Endothelial cell of umbilical vein (primary cell): ENCODE measurements around the gene SLITRK3. TPM values are rescaled to one million over a fixed set of nuclear protein-coding genes. Genes with fewer than 3 reads are reported as not detected.

Experiments used
- BruUV-seq: library from RNA; stranded (reverse); fragments of 400-500 nt; replicated peaks from 2 replicates; lab custom pipeline; 2021; lab: Mats Ljungman, UMichigan
- CTCF ChIA-PET: fragments of 300-600, 350-600 bp; sonication (Branson Sonifier 250); formaldehyde crosslinking; loops from one replicate; lab custom pipeline; 2021; ENCODE audit warnings: antibody characterized with exemption, inconsistent platforms; lab: Charles Lee
- POLR2A ChIA-PET: fragments of 300-600, 350-600 bp; sonication (Branson Sonifier 250); formaldehyde crosslinking; loops from one replicate; lab custom pipeline; 2021; ENCODE audit warnings: antibody characterized with exemption, inconsistent platforms; lab: Charles Lee
- DNase-seq: peaks from one replicate; pipeline ENCODE4 v3.0.0-alpha.2; 2011; ENCODE audit warnings: low read depth, low spot score
- FAIRE-seq: peaks from 2 replicates; lab custom pipeline; 2011; peaks lifted over from hg19 to GRCh38; lab: Jason Lieb, UNC
- H2AFZ ChIP-seq: 2 replicates; pipeline ENCODE4 v1.6.0; 2012; ENCODE audit warnings: low read depth, low read length, control low read depth, inconsistent platforms
- H3K27ac ChIP-seq: 2 replicates; pipeline ENCODE4 v1.5.1; 2011; ENCODE audit warnings: low read depth, mild to moderate bottlenecking, control low read depth, low read length, moderate library complexity; ENCODE audit not compliant: insufficient read depth
- H3K27me3 ChIP-seq, 2 experiments: 2 replicates each; pipeline versions ENCODE4 v1.6.0 to v1.6.1; 2011; ENCODE audit warnings: low read length in 2 of 2, mixed read lengths in 1 of 2; ENCODE audit not compliant: control insufficient read depth in 2 of 2, insufficient read depth in 2 of 2
- H3K36me3 ChIP-seq, 2 experiments: 2 replicates in 1 of 2; 3 replicates in 1 of 2; pipeline ENCODE4 v1.5.1; 2011; ENCODE audit warnings: low read length in 2 of 2, mild to moderate bottlenecking in 1 of 2, moderate library complexity in 1 of 2; ENCODE audit not compliant: control insufficient read depth in 2 of 2, insufficient read depth in 2 of 2; ENCODE audit errors: extremely low read depth in 1 of 2
- H3K4me1 ChIP-seq: 3 replicates; pipeline ENCODE4 v1.5.1; 2011; ENCODE audit warnings: mild to moderate bottlenecking, low read length; ENCODE audit not compliant: control insufficient read depth, insufficient read depth; ENCODE audit errors: extremely low read depth
- H3K4me2 ChIP-seq: 2 replicates; pipeline ENCODE4 v1.6.1; 2011; ENCODE audit warnings: low read length, control low read depth, mixed read lengths; ENCODE audit not compliant: insufficient read depth
- H3K4me3 ChIP-seq, 3 experiments: fragments of 200-600 bp in 1 of 3; sonication (generic), shearing (Covaris generic) in 1 of 3; replicated peaks in 1 of 3; 2 replicates each; pipeline ENCODE4 v1.5.1; 2011 to 2016; ENCODE audit warnings: control low read depth in 3 of 3, low read length in 3 of 3, mild to moderate bottlenecking in 2 of 3, inconsistent platforms in 1 of 3, low read depth in 1 of 3, moderate library complexity in 1 of 3; ENCODE audit not compliant: insufficient read depth in 1 of 3
- H3K79me2 ChIP-seq: 2 replicates; pipeline ENCODE4 v1.6.0; 2012; ENCODE audit warnings: low read length, inconsistent platforms; ENCODE audit not compliant: control insufficient read depth, insufficient read depth
- H3K9ac ChIP-seq: replicated peaks from 2 replicates; pipeline ENCODE3; 2011; ENCODE audit warnings: low read length, control low read depth; ENCODE audit not compliant: insufficient read depth; ENCODE audit errors: extremely low read depth
- H3K9me1 ChIP-seq: replicated peaks from 3 replicates; pipeline ENCODE4 v1.6.0; 2011; ENCODE audit warnings: mild to moderate bottlenecking, low read length; ENCODE audit not compliant: control insufficient read depth, insufficient read depth; ENCODE audit errors: extremely low read depth
- H3K9me3 ChIP-seq: replicated peaks from 2 replicates; pipeline ENCODE4 v1.5.1; 2012; ENCODE audit warnings: low read length, inconsistent platforms; ENCODE audit not compliant: control insufficient read depth, insufficient read depth
- H4K20me1 ChIP-seq: replicated peaks from 2 replicates; pipeline ENCODE3; 2011; ENCODE audit warnings: mild to moderate bottlenecking, low read length; ENCODE audit not compliant: control insufficient read depth, insufficient read depth; ENCODE audit errors: extremely low read depth
- CTCF ChIP-seq, 2 donors: IDR thresholded peaks; 1 replicate in 1 of 2; 2 replicates in 1 of 2; pipeline ENCODE4 v1.5.1; 2011; ENCODE audit warnings: low read length in 2 of 2, mild to moderate bottlenecking in 2 of 2, moderate library complexity in 2 of 2, control low read depth in 1 of 2, inconsistent platforms in 1 of 2, low read depth in 1 of 2; ENCODE audit not compliant: insufficient read depth in 1 of 2; ENCODE audit errors: extremely low read depth in 1 of 2
- EZH2 ChIP-seq: IDR thresholded peaks from 2 replicates; pipeline ENCODE4 v1.6.1; 2012; ENCODE audit warnings: borderline replicate concordance, low read depth, mild to moderate bottlenecking, moderate library complexity, low read length, inconsistent platforms; ENCODE audit not compliant: severe bottlenecking
- FOS ChIP-seq: IDR thresholded peaks from 2 replicates; pipeline ENCODE4 v1.6.1; 2011; ENCODE audit warnings: mild to moderate bottlenecking, low read length, moderate library complexity, borderline replicate concordance; ENCODE audit not compliant: insufficient read depth
- GATA2 ChIP-seq: IDR thresholded peaks from 2 replicates; pipeline ENCODE4 v1.7.0; 2011; ENCODE audit warnings: low read depth, mild to moderate bottlenecking, moderate library complexity, mixed read lengths, low read length; ENCODE audit not compliant: insufficient read length, insufficient read depth
- JUN ChIP-seq: IDR thresholded peaks from 2 replicates; pipeline ENCODE4 v1.6.1; 2011; ENCODE audit warnings: borderline replicate concordance, low read depth; ENCODE audit not compliant: insufficient read length, insufficient read depth
- MYC ChIP-seq: IDR thresholded peaks from one replicate; pipeline ENCODE4 v1.6.1; 2011; ENCODE audit warnings: mild to moderate bottlenecking, low read depth, low read length
- POLR2A ChIP-seq: IDR thresholded peaks from 2 replicates; pipeline ENCODE4 v1.6.1; 2012; ENCODE audit warnings: low read depth, mild to moderate bottlenecking, control low read depth, low read length
- POLR2AphosphoS5 ChIP-seq: IDR thresholded peaks from 2 replicates; pipeline ENCODE4 v1.6.1; 2012; ENCODE audit warnings: low read depth, mild to moderate bottlenecking, control low read depth, low read length, moderate library complexity; ENCODE audit not compliant: insufficient read depth
- dilution Hi-C: fragments of 300-500 bp; cut with MboI; formaldehyde crosslinking; loops from one replicate; pipeline ENCODE4 v1.15.0; 2019; ENCODE audit warnings: low sequenced_read_pairs; ENCODE audit not compliant: extremely low pct_ligation_motif_present
- intact Hi-C: fragments of 100-400 bp; cut with micrococcal nuclease; formaldehyde crosslinking; loops from one replicate; pipeline ENCODE4 v1.10.0; 2022
- polyA plus RNA-seq, 4 experiments: library from polyadenylated mRNA; depleted of rRNA in 3 of 4; stranded (reverse) in 3 of 4; unstranded in 1 of 4; fragments of >200 nt; gene quantifications; 2 replicates each; pipeline versions ENCODE4 v1.2.1 to v1.2.3, GENCODE V29; 2011 to 2012; ENCODE audit warnings: missing spikeins in 1 of 4
- total RNA-seq: library from RNA; stranded (reverse); gene quantifications from 2 replicates; pipeline ENCODE4 v1.2.3, GENCODE V29; 2021
- TF ChIP-seq, protein P1 (sequence below): IDR thresholded peaks from 2 replicates; pipeline ENCODE4 v1.6.1; 2011; ENCODE audit not compliant: insufficient read depth, insufficient read length

SLITRK3 gene
- total and polyA plus RNA-seq, 2 donors (not counting 3 experiments of a cell fraction or from before 2014, with no cell fraction given), result not detected

- dilution Hi-C loops (no loop called here), intact Hi-C loops (no loop called here)
- ChIA-PET POLR2A (no interaction called here), CTCF (no interaction called here)
- H3K9me1 ChIP-seq, result no peaks in the 10 kb centered on the region
- no peak overlapping the region for H2AFZ ChIP-seq
- H3K27ac ChIP-seq, result no peak overlapping the region
- no peaks in the 10 kb centered on the region for H3K79me2 ChIP-seq
- no peaks in the 10 kb centered on the region for H3K27me3 ChIP-seq
- no peaks in the 10 kb centered on the region for H4K20me1 ChIP-seq
- H3K4me2 ChIP-seq, result no peak overlapping the region
- no peak overlapping the region for H3K4me3 ChIP-seq
- H3K36me3 ChIP-seq, result no peaks in the 10 kb centered on the region
- no peaks in the 10 kb centered on the region for H3K4me1 ChIP-seq
- H3K9ac ChIP-seq, result no peak overlapping the region
- no TSS peak for BruUV-seq
- DNase-seq (no peak), FAIRE-seq (no peak)
- no peaks in the 10 kb centered on the region for H3K9me3 ChIP-seq
- TF ChIP-seq POLR2AphosphoS5, result no peak
- no peak for TF ChIP-seq JUN
- no peak for TF ChIP-seq MYC
- no peak for TF ChIP-seq FOS
- no peak for TF ChIP-seq EZH2
- TF ChIP-seq CTCF (IDR thresholded peaks at IDR 0.05; ENCODE audit: extremely low read depth in 1 of 2, insufficient read depth in 1 of 2, low read depth in 1 of 2, low read length in 2 of 2), result no peak
- TF ChIP-seq, protein P1, sequence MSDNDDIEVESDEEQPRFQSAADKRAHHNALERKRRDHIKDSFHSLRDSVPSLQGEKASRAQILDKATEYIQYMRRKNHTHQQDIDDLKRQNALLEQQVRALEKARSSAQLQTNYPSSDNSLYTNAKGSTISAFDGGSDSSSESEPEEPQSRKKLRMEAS, result no peak
- no peak for TF ChIP-seq GATA2
- no peak for TF ChIP-seq POLR2A
Measured at GRCh38 chr3:165217739-165218138, 21.6 kb upstream of the SLITRK3 start.
